GM12864 (cell line): Measurements from ENCODE around the gene IFT52.

Source experiments
- DNase-seq: peaks from one replicate; pipeline ENCODE4 v3.0.0-alpha.2; 2011; ENCODE audit warnings: low read depth
- H3K4me3 ChIP-seq: 2 replicates; pipeline ENCODE4 v1.5.1; 2011; ENCODE audit warnings: mild to moderate bottlenecking, low read depth, low read length, control low read depth
- TF ChIP-seq, protein P1 (sequence below): IDR thresholded peaks from 2 replicates; pipeline ENCODE4 v1.5.1; 2011; ENCODE audit warnings: low read depth, mild to moderate bottlenecking, moderate library complexity, low read length, control low read depth, inconsistent platforms; ENCODE audit errors: missing control alignments

IFT52 gene

DNA sequence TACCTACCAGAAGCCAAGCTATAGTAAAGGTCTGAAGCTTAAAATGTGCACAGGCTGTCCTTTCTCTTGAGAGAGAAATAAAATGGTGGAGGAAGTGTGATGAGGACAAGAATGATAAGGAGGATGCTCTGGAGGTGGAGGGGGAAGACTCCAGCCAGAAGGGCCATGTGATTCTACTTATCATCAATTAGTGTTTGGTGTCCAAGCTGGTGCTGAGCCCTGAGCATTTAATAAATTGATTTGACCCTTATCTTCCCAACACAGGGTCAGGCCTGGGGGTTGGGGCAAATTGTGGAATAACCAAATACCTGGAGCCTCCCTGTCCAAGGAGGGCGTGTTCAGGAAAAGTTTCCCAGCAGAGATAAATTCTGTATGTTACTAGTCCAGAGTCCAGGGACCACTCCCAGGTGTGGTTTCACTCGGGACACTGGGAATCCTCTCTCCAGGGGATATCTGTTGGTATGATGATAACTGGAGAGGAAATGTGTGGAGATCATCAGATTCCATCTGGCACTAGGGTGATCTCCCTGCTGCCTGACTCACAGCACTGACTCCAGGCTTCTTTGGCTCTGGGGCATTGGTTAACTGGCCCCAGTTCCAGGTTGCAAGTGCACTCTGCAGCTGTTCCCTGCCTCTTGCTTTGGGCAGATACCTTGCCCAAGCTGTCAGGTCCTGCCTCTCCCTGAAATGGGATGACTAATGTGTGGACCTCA is 72.4 kb downstream of the IFT52 start:
- no peak for DNase-seq
- no peak overlapping the region for H3K4me3 ChIP-seq
- TF ChIP-seq, protein P1, sequence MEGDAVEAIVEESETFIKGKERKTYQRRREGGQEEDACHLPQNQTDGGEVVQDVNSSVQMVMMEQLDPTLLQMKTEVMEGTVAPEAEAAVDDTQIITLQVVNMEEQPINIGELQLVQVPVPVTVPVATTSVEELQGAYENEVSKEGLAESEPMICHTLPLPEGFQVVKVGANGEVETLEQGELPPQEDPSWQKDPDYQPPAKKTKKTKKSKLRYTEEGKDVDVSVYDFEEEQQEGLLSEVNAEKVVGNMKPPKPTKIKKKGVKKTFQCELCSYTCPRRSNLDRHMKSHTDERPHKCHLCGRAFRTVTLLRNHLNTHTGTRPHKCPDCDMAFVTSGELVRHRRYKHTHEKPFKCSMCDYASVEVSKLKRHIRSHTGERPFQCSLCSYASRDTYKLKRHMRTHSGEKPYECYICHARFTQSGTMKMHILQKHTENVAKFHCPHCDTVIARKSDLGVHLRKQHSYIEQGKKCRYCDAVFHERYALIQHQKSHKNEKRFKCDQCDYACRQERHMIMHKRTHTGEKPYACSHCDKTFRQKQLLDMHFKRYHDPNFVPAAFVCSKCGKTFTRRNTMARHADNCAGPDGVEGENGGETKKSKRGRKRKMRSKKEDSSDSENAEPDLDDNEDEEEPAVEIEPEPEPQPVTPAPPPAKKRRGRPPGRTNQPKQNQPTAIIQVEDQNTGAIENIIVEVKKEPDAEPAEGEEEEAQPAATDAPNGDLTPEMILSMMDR = no peak

DNA sequence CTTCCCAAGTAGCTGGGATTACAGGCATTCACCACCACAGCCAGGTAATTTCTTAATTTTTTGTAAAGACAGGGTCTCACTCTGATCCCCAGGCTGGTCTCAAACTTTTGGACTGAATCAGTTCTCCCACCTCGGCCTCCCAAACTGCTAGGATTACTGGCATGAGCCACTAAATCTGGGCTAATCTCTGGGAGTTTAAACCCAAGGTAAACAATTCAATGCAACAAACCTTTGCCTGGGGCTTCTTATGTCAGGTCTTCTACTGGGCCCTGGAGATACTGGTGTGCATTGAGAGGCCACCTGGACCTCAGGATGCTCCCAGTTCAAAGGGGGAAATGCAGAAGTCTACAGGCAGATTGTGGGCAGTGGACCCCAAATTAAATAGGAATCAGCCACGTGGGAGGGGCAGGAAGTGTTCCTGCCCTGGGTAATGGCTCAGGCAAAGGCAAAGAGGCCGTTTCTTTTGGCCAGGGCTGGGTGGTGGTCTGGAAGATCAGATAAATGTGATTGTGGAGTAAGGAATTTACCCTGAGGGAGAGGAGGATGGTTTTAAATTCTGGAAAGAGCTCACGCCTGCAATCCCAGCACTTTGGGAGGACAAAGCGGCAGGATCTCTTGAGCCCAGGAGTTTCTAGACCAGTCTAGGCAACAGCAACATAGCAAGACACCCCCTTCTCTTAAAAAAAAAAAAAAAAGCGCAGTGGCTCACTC is 74.9 kb downstream of the IFT52 start:
- TF ChIP-seq, protein P1 = no peak
- DNase-seq = no peak
- H3K4me3 ChIP-seq = no peak overlapping the region

DNA sequence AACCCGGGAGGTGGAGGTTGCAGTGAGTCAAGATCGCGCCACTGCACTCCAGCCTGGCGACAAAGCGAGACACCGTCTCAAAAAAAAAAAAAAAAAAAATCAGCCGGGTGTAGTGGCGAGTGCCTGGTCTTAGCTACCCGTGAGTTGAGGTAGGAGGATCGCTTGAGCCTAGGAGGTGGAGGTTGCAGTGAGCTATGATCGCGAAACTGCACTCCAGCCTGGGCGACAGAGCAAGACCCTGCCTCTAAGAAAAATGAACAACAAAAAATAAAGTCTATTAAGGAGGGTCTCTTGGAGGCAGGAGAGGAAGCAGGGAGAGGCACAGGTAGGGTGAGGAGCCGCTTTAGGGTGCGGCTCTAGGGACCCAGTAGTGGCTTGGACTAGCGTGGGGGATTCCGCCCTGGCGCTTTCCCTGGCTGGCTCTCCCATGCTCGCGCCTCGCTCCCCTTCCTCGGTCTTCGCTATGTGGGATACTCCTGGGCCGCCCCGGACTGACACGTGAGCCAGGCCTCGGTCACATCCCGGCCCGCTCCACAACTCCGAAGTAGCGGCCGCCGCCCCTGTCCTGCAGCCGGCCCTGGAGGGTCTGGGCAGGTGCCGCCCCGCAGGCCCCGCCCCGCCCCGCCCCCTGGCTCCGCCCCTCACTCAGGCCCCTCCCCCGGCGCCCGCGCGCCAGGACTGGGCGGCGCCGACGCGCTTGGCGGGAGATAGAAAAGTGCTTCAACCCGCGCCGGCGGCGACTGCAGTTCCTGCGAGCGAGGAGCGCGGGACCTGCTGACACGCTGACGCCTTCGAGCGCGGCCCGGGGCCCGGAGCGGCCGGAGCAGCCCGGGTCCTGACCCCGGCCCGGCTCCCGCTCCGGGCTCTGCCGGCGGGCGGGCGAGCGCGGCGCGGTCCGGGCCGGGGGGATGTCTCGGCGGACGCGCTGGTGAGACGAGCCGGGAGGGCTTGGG is 75.9 kb downstream of the IFT52 start, which contains the start of gene MYBL2:
Gene MYBL2 (plus strand): TSS at position 739 of the 953 bp plus-strand sequence. CDS start 170 bp downstream, at position 909.
- TF ChIP-seq, protein P1 = no peak
- H3K4me3 ChIP-seq = peak within 1 kb of the TSS; percentile 71
- DNase-seq = no peak

DNA sequence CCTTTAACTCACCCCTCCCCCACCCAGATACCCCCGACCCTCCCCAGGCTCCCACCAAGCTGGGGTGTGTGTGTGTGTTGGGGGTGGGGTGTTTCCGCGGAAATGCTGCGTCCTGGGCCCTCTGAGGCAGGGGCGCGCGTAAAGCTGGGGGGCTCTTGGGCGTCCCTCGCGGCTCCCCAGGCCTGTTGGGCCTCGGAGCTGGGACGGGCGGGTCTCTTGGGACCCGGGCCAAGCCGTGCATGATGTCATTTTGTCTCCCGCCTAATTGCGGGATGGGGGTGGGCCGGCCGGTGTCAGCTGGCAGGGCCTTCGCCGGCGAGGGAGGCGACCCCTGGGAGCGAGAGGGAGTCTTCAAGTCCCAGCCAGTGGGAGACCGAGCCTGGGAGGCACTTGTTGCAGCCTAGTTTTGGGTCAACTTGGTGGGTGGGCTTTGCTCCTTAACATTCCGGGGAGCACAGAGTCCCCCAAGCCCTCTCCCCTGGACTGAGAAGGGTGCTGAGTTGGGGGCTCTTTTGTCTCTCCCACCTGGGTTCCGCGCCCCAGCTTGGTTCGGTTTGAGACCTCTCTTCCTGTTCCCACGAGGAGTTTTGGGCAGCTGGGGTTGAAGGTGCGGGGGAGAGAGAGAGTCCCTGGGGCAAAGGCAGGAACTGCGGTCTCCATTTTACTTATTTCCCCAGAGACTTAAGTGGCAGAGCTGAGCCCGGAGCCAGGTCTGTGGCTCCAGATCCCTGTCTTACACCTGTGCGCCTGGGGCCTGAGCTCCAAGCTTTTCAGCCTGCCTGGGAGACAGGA is 76.8 kb downstream of the IFT52 start:
- TF ChIP-seq, protein P1 = no peak

DNA sequence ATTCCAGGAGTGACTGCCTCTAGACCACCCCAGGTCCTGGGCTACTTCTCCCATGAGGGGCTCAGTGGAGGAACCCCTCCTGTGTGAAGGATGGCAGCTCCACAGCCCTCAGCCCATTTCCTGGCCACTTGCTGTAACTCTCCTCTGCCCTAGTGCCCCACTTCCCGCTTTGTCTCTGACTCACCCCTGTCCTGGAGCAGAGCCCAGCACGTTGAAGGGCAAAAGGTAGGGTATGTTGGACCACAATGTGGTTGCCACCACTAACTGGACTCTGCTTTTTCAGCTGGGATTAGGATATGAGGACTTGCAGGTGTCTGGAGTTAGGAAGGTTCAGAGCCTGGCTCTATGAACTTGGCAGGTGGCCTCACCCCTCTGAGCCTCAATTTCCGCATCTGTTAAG is 78.6 kb downstream of the IFT52 start:
- TF ChIP-seq, protein P1 = no peak
- DNase-seq = no peak
- H3K4me3 ChIP-seq = no peak overlapping the region

More for the DNA sequence above, 76.8 kb downstream of the IFT52 start:
- DNase-seq = no peak
- peak overlapping the region; percentile 71 for H3K4me3 ChIP-seq

DNA sequence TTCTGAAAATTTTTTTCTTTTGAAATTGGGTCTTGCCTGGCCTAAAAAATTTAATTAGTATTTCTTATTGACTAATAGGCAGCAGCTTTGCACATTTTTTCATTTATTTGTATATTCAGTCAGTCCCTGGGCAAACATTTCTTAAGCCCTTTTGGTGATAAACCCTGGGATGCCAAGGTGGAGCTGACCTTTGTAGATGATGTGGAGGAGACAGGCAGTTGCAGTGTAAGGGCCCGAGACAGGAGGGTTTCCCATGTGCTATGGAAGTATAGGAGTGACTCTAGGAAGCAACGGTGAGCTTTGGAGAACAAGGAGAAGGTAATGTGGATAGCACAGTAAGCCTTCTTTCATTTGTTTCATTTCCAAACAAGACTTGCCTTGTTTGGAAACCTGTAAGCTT is 79.7 kb downstream of the IFT52 start:
- H3K4me3 ChIP-seq = no peak overlapping the region
- no peak for DNase-seq
- TF ChIP-seq, protein P1 = no peak
